Motor neuron (in vitro differentiated cells): ENCODE data around the gene HPSE2. TPM values are rescaled to one million over a fixed set of nuclear protein-coding genes. Genes with fewer than 3 reads are reported as not detected.
"Not testable (repeated sequence)": the region's sequence is repeated elsewhere in the genome, so short reads cannot be mapped to it uniquely, and the experiment has no call there.

ENCODE experiments used
- ATAC-seq, 8 experiments: fragments of 200-7000 bp; cut with Tn5 transposase; replicated peaks in 6 of 8; 2 replicates each; pipeline ENCODE4 v1.8.0; 2021; ENCODE audit warnings: mild to moderate bottlenecking in 8 of 8, moderate library complexity in 8 of 8
- H3K27ac ChIP-seq, 2 donors: fragments of 250-450 bp; sonication (Bioruptor Pico); 2 replicates each; pipeline ENCODE4 v1.9.0; 2021; ENCODE audit warnings: antibody characterized with exemption in 2 of 2, mild to moderate bottlenecking in 2 of 2, moderate library complexity in 1 of 2
- H3K4me1 ChIP-seq, 2 donors: fragments of 250-450 bp; sonication (Bioruptor Pico); replicated peaks in 1 of 2; 2 replicates each; pipeline ENCODE4 v1.6.1; 2021; ENCODE audit warnings: antibody characterized with exemption in 2 of 2, mild to moderate bottlenecking in 2 of 2, moderate library complexity in 1 of 2
- H3K4me3 ChIP-seq, 5 donors: fragments of 250-450 bp; sonication (Bioruptor Pico); 2 replicates each; pipeline ENCODE4 v1.9.0; 2021; ENCODE audit warnings: antibody characterized with exemption in 5 of 5, mild to moderate bottlenecking in 5 of 5, moderate library complexity in 4 of 5
- WGBS, 10 experiments: fragments of 450-650 bp; shearing (Covaris generic); methylation state at CpG; one replicate each; pipeline ENCODE4 v1.0.0; 2022; 5-methylcytosine and 5-hydroxymethylcytosine counted together
- in situ Hi-C, 9 experiments: fragments of 400-800 bp; cut with MboI; loops; one replicate each; pipeline ENCODE4 v1.15.0; 2021; ENCODE audit warnings: low sequenced_read_pairs in 9 of 9, low pct_unique_long_range_greater_than_20kb in 2 of 9; ENCODE audit not compliant: unreplicated experiment in 9 of 9
- total RNA-seq, 8 experiments: library from RNA; unstranded; fragments of 300-600 nt; gene quantifications; 2 replicates each; pipeline versions ENCODE4 v1.2.3 to v1.2.4, GENCODE V29; 2022

The HPSE2 gene
- total RNA-seq, 8 experiments from 2014 or later = 0.05 to 0.62 (median 0.13) TPM; not detected in 1

- peak in 5 of 8 experiments; percentile 15 to 85 (median 80) for ATAC-seq
- Histone ChIP-seq H3K4me1 (peaks cover 0 to 4% of the 10 kb centered on the region in 2 donors), H3K4me3 (no peak overlapping the region), H3K27ac (no peak overlapping the region)
- in situ Hi-C loops = no loop called here
- 40 to 80% (median 55%) methylated on average over 1 to 2 of the region's 2 CpGs; no CpG with 5 or more reads in 2 of the 10 experiments for WGBS, 10 experiments
Measured at GRCh38 chr10:98563811-98564210, 671.8 kb downstream of the HPSE2 start.

DNA sequence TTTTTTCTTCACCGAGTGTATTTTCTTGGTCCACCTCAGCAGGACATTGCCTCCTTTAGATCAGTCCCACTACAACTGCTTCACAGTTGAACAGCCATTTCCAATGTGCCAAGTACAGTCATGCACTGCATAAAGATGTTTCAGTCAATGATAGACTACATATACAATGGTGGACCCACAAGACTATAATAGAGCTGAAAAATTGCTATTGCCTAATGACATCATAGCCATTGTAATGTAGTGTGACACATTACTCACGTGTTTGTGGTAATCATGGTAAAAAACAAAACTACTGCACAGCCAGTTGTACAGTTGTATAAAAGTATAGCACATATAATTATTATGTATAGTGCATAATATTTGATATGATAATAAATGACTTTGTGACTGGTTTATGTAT lies 675.1 kb downstream of the HPSE2 start:
- ATAC-seq = peak in 3 of 8 experiments; percentile 24 to 88 (median 44)
- in situ Hi-C loops = no loop called here
- no peak overlapping the region for H3K27ac ChIP-seq
- peaks cover 0 to 4% of the 10 kb centered on the region in 2 donors for H3K4me1 ChIP-seq
- WGBS, 10 experiments = 22 to 91% (median 64%) methylated on average over 1 to 2 of the region's 2 CpGs; no CpG with 5 or more reads in 2 of the 10 experiments
- H3K4me3 ChIP-seq = no peak overlapping the region

GRCh38 chr10:98556061-98556460 lies 679.6 kb downstream of the HPSE2 start:
- peak in 2 of 8 experiments; percentile 34 to 41 for ATAC-seq
- Histone ChIP-seq H3K4me1 (no peaks in the 10 kb centered on the region), H3K4me3 (no peak overlapping the region), H3K27ac (no peak overlapping the region)
- 29 to 94% (median 67%) methylated on average over 1 to 3 of the region's 3 CpGs; no CpG with 5 or more reads in 3 of the 10 experiments for WGBS, 10 experiments
- in situ Hi-C loops = no loop called here

GRCh38 chr10:98555021-98555619 lies 680.5 kb downstream of the HPSE2 start:
- Histone ChIP-seq H3K4me1 (no peaks in the 10 kb centered on the region), H3K27ac (no peak overlapping the region), H3K4me3 (no peak overlapping the region)
- in situ Hi-C loops = no loop called here
- 0 to 70% (median 41%) methylated on average over 1 to 7 of the region's 7 CpGs; no CpG with 5 or more reads in 4 of the 10 experiments for WGBS, 10 experiments
- peak in 6 of 8 experiments; percentile 37 to 99 (median 85) for ATAC-seq

GRCh38 chr10:98541561-98541960 lies 694.1 kb downstream of the HPSE2 start:
- ATAC-seq, H3K4me3 ChIP-seq, H3K27ac ChIP-seq, H3K4me1 ChIP-seq, in situ Hi-C loops: not testable (repeated sequence)
- WGBS, 10 experiments = 80% methylated on average over 1 of the region's 7 CpGs; no CpG with 5 or more reads in 9 of the 10 experiments

GRCh38 chr10:98539578-98539977 lies 696.1 kb downstream of the HPSE2 start:
- in situ Hi-C loops = no loop called here
- 25 to 88% (median 51%) methylated on average over 1 of the region's 1 CpG; no CpG with 5 or more reads in 2 of the 10 experiments for WGBS, 10 experiments
- Histone ChIP-seq H3K4me1 (peaks cover 2 to 3% of the 10 kb centered on the region in 2 donors), H3K27ac (no peak overlapping the region), H3K4me3 (no peak overlapping the region)
- ATAC-seq = no peak

DNA sequence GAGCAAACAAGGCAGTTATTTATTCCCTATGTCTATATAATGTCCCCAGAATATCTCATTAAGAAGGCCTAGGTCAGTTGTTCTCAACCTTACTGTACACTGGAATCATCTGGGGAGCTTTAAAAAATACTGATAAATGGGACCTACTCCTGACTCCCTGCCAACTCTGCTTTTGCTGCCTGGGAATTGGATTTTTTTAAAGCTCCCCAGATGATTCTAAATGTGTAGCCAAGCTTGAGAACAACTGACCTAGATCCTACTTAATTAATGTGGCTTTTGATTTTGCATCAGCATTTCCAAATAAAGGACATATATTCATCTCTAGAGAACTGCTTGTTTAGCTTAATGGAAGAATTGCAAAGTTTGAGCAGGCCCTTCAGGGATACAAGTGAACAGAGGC lies 697.2 kb downstream of the HPSE2 start:
- Histone ChIP-seq H3K4me3 (no peak overlapping the region), H3K4me1 (peaks cover 2 to 3% of the 10 kb centered on the region in 2 donors), H3K27ac (peak overlapping the region in 1 of 2 donors; percentile 33)
- peak in 3 of 8 experiments; percentile 19 to 73 (median 36) for ATAC-seq
- in situ Hi-C loops = no loop called here

GRCh38 chr10:98536551-98536950 lies 699.1 kb downstream of the HPSE2 start:
- in situ Hi-C loops = no loop called here
- peaks cover 2 to 3% of the 10 kb centered on the region in 2 donors for H3K4me1 ChIP-seq
- 33 to 100% (median 76%) methylated on average over 1 to 3 of the region's 3 CpGs; no CpG with 5 or more reads in 2 of the 10 experiments for WGBS, 10 experiments
- peak in 3 of 8 experiments; percentile 14 to 64 (median 41) for ATAC-seq
- no peak overlapping the region for H3K4me3 ChIP-seq
- H3K27ac ChIP-seq = no peak overlapping the region

DNA sequence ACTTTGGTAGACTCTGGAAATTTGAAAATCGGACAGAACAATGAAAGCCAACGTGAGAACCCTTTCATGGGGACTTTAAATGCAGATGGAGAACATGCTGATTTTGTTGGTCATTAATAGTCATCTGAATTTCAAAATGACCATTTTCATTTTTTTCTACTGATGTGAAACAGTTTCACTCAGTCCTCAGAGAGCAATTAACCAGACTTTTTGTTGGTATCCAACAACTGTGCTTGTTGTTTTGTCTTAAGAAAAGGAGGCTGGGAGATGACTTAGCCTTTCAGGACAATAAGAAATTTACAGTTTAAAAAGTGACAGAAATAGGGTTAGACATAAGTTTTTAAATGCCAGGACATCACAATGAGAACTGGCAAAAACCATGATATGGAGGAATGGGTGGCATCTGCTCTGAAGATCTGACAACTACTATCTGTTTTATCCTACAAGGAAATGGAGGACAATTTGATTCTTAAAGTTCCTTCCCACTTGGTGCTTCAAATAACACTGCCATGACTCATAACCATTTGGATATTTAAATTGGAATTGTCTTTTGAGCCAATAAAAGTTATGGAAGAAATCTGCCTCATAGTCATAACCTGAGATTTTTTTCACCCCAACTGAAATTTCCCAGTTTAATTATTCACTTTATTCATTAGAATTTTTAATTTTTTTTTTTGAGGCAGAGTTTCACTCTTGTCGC lies 701.8 kb downstream of the HPSE2 start:
- ATAC-seq = peak in 1 of 8 experiments; percentile 30
- 8 to 100% (median 84%) methylated on average over 1 to 3 of the region's 3 CpGs; no CpG with 5 or more reads in 1 of the 10 experiments for WGBS, 10 experiments
- in situ Hi-C loops = no loop called here

DNA sequence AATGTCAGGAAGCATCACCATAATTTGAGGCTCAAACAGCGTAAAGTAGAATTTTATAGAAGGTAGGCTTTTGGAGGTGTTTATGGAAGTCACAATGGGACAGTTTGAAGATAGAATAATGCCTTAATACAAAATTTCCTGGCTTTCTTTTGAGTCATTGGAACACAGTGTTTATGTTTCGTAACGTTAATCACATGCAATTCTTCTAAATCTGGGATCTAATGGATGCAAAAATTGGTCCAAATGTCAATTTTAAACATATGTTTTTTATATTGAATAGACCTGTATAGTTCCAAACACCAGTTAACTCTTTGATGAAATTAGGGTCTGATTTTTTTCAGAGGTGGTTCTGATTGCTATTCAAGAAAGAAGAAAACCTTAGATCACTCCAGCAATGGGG lies 702.4 kb downstream of the HPSE2 start:
- Histone ChIP-seq H3K4me3 (no peak overlapping the region), H3K4me1 (peaks cover 0 to 3% of the 10 kb centered on the region in 2 donors), H3K27ac (no peak overlapping the region)
- in situ Hi-C loops = no loop called here
- no peak for ATAC-seq
- WGBS, 10 experiments = 43 to 100% (median 76%) methylated on average over 2 to 3 of the region's 3 CpGs

More for the DNA sequence above, 701.8 kb downstream of the HPSE2 start:
- Histone ChIP-seq H3K27ac (no peak overlapping the region), H3K4me1 (peaks cover 2 to 3% of the 10 kb centered on the region in 2 donors), H3K4me3 (no peak overlapping the region)

- in situ Hi-C loops = no loop called here
- WGBS, 10 experiments = 69 to 100% (median 90%) methylated on average over 1 to 9 of the region's 9 CpGs; no CpG with 5 or more reads in 1 of the 10 experiments
- Histone ChIP-seq H3K4me1 (no peaks in the 10 kb centered on the region), H3K27ac (no peak overlapping the region), H3K4me3 (no peak overlapping the region)
- ATAC-seq = no peak
Measured at GRCh38 chr10:98528805-98529183, 706.9 kb downstream of the HPSE2 start.

- in situ Hi-C loops = no loop called here
- no peak overlapping the region for H3K27ac ChIP-seq
- WGBS, 10 experiments = 34 to 92% (median 65%) methylated on average over 4 to 8 of the region's 8 CpGs
- H3K4me1 ChIP-seq = no peaks in the 10 kb centered on the region
- H3K4me3 ChIP-seq = no peak overlapping the region
- peak in 2 of 8 experiments; percentile 25 to 36 for ATAC-seq
Measured at GRCh38 chr10:98528166-98528804, 707.4 kb downstream of the HPSE2 start.

GRCh38 chr10:98525969-98526368 lies 709.7 kb downstream of the HPSE2 start:
- Histone ChIP-seq H3K4me1 (no peaks in the 10 kb centered on the region), H3K4me3 (no peak overlapping the region), H3K27ac (no peak overlapping the region)
- ATAC-seq = peak in 3 of 8 experiments; percentile 71 to 90 (median 89)
- WGBS, 10 experiments = 0 to 89% (median 74%) methylated on average over 1 to 2 of the region's 3 CpGs; no CpG with 5 or more reads in 4 of the 10 experiments
- in situ Hi-C loops = no loop called here
